ENCODE results near the gene GRK4. TPM values are rescaled to one million over a fixed set of nuclear protein-coding genes. Genes with fewer than 3 reads are reported as not detected.

Gene GRK4
- total RNA-seq, 4 donors from 2014 or later = 0.95 to 17.3 (median 1.5) TPM

- TF ChIP-seq POLR2A (IDR thresholded peaks at IDR 0.05) = no peak
- no peak for TF ChIP-seq CTCF (IDR thresholded peaks at IDR 0.05)
- H3K27me3 ChIP-seq = no peaks in the 10 kb centered on the region
- H3K36me3 ChIP-seq = no peaks in the 10 kb centered on the region
- H3K4me3 ChIP-seq = no peak overlapping the region
- H3K27ac ChIP-seq = no peak overlapping the region
- H3K9me3 ChIP-seq = no peaks in the 10 kb centered on the region
- DNase-seq = no peak
- H3K4me1 ChIP-seq = no peaks in the 10 kb centered on the region
Observed at GRCh38 chr4:3011456-3012220, 48.3 kb downstream of the GRK4 start.

GRCh38 chr4:3013323-3013722 lies 50.0 kb downstream of the GRK4 start:
- no peak overlapping the region for H3K27ac ChIP-seq
- no peaks in the 10 kb centered on the region for H3K4me1 ChIP-seq
- no peak overlapping the region for H3K4me3 ChIP-seq
- H3K9me3 ChIP-seq = no peaks in the 10 kb centered on the region
- H3K27me3 ChIP-seq = no peaks in the 10 kb centered on the region
- no peaks in the 10 kb centered on the region for H3K36me3 ChIP-seq
- no peak for DNase-seq
- no peak for TF ChIP-seq POLR2A (IDR thresholded peaks at IDR 0.05)

- no peak overlapping the region for H3K27ac ChIP-seq
- H3K36me3 ChIP-seq = no peaks in the 10 kb centered on the region
- no peaks in the 10 kb centered on the region for H3K9me3 ChIP-seq
- no peak overlapping the region for H3K4me3 ChIP-seq
- no peaks in the 10 kb centered on the region for H3K4me1 ChIP-seq
- no peaks in the 10 kb centered on the region for H3K27me3 ChIP-seq
- no peak for DNase-seq
- TF ChIP-seq CTCF (IDR thresholded peaks at IDR 0.05) = no peak
- no peak for TF ChIP-seq POLR2A (IDR thresholded peaks at IDR 0.05)
Observed at GRCh38 chr4:3013839-3014350, 50.5 kb downstream of the GRK4 start.

- no peak for TF ChIP-seq POLR2A (IDR thresholded peaks at IDR 0.05)
- TF ChIP-seq CTCF (IDR thresholded peaks at IDR 0.05) = no peak
- no peak for DNase-seq
- Histone ChIP-seq H3K9me3 (no peaks in the 10 kb centered on the region), H3K27ac (no peak overlapping the region), H3K4me3 (no peak overlapping the region), H3K4me1 (no peaks in the 10 kb centered on the region), H3K27me3 (no peaks in the 10 kb centered on the region), H3K36me3 (no peaks in the 10 kb centered on the region)
Observed at GRCh38 chr4:3016961-3017360, 53.6 kb downstream of the GRK4 start.

GRCh38 chr4:3017504-3017903 lies 54.1 kb downstream of the GRK4 start:
- Histone ChIP-seq H3K9me3 (no peaks in the 10 kb centered on the region), H3K27ac (no peak overlapping the region), H3K4me3 (no peak overlapping the region), H3K4me1 (no peaks in the 10 kb centered on the region), H3K27me3 (no peaks in the 10 kb centered on the region), H3K36me3 (no peaks in the 10 kb centered on the region)
- no peak for TF ChIP-seq POLR2A (IDR thresholded peaks at IDR 0.05)
- no peak for TF ChIP-seq CTCF (IDR thresholded peaks at IDR 0.05)
- no peak for DNase-seq

- Histone ChIP-seq H3K27ac (no peak overlapping the region), H3K4me1 (no peaks in the 10 kb centered on the region), H3K36me3 (no peaks in the 10 kb centered on the region), H3K9me3 (no peaks in the 10 kb centered on the region), H3K27me3 (no peaks in the 10 kb centered on the region), H3K4me3 (no peak overlapping the region)
- TF ChIP-seq CTCF (IDR thresholded peaks at IDR 0.05) (no peak), POLR2A (IDR thresholded peaks at IDR 0.05) (no peak)
- DNase-seq = no peak
Observed at GRCh38 chr4:3019145-3019846, 55.9 kb downstream of the GRK4 start.
